Lung (tissue), 12 donors: ENCODE measurements around the gene CGGBP1. TPM values are rescaled to one million over a fixed set of nuclear protein-coding genes. Genes with fewer than 3 reads are reported as not detected.

Experiments used
- ATAC-seq: fragments of 200-7000 bp; cut with Tn5 transposase; one replicate; pipeline ENCODE4 v1.9.1; 2020; ENCODE audit warnings: moderate number of reproducible peaks; ENCODE audit not compliant: insufficient read depth, low FRiP score
- DNase-seq, 3 donors: peaks; one replicate each; pipeline ENCODE4 v3.0.0-alpha.2; 2013 to 2017
- H3K27ac ChIP-seq, 2 donors: one replicate each; pipeline ENCODE4 v1.5.1; 2013; ENCODE audit warnings: mild to moderate bottlenecking in 2 of 2, moderate library complexity in 2 of 2, control low read depth in 1 of 2, inconsistent platforms in 1 of 2, low read depth in 1 of 2, low read length in 1 of 2
- H3K27me3 ChIP-seq, 3 donors: one replicate each; pipeline ENCODE4 v1.5.1; 2013; ENCODE audit warnings: low read length in 2 of 3; ENCODE audit not compliant: control insufficient read depth in 3 of 3, insufficient read depth in 3 of 3
- H3K36me3 ChIP-seq, 4 donors: one replicate each; pipeline ENCODE4 v1.5.1; 2013; ENCODE audit warnings: low read length in 4 of 4, mild to moderate bottlenecking in 1 of 4, moderate library complexity in 1 of 4; ENCODE audit not compliant: control insufficient read depth in 4 of 4, insufficient read depth in 4 of 4
- H3K4me1 ChIP-seq, 5 donors: one replicate each; pipeline ENCODE4 v1.5.1; 2013; ENCODE audit warnings: low read length in 5 of 5, mild to moderate bottlenecking in 2 of 5, moderate library complexity in 1 of 5; ENCODE audit not compliant: control insufficient read depth in 5 of 5, insufficient read depth in 5 of 5
- H3K4me3 ChIP-seq: one replicate; pipeline ENCODE4 v1.5.1; 2013; ENCODE audit warnings: mild to moderate bottlenecking, control low read depth, moderate library complexity
- H3K9ac ChIP-seq, 2 donors: one replicate each; pipeline ENCODE4 v1.5.1; 2013; ENCODE audit warnings: low read length in 2 of 2, control low read depth in 1 of 2; ENCODE audit not compliant: insufficient read depth in 1 of 2
- H3K9me3 ChIP-seq, 4 donors: one replicate each; pipeline ENCODE4 v1.5.1; 2013; ENCODE audit warnings: low read length in 3 of 4, mild to moderate bottlenecking in 1 of 4, moderate library complexity in 1 of 4; ENCODE audit not compliant: control insufficient read depth in 4 of 4, insufficient read depth in 3 of 4
- CTCF ChIP-seq: IDR thresholded peaks from 2 replicates; pipeline ENCODE4 v1.5.1; 2012; ENCODE audit warnings: mild to moderate bottlenecking; ENCODE audit errors: control extremely low read depth, extremely low read depth
- WGBS, 2 donors: extraction: QIAGEN DNeasy Blood & Tissue Kit; methylation state at CpG; one replicate each; pipeline ENCODE4 v1.1.7; 2013; 5-methylcytosine and 5-hydroxymethylcytosine counted together
- polyA plus RNA-seq, 2 donors: library from polyadenylated mRNA; stranded (reverse); fragments of 200-250 nt; gene quantifications; one replicate each; pipeline ENCODE4 v1.2.1, GENCODE V29; 2013
- total RNA-seq, 2 donors: library from RNA; depleted of rRNA in 1 of 2; stranded (reverse); fragments of >200 nt in 1 of 2; gene quantifications; one replicate each; pipeline ENCODE4 v1.2.1, GENCODE V29; 2014 to 2021
- donor health status: control.
- donor health status: control.
- donor health status: Bipolar disorder and iron deficiency.
- donor health status: healthy.
- donor health status: DM: yes; HTN: yes; CAD: no.

CGGBP1 gene
- total and polyA plus RNA-seq, 4 donors, result 34.2 to 101 (median 46.1) TPM

- DNase-seq (no peak), ATAC-seq (no peak)
- Histone ChIP-seq H3K27me3 (peaks cover 0 to 6% (median 0%) of the 10 kb centered on the region in 3 donors), H3K27ac (no peak overlapping the region), H3K36me3 (no peaks in the 10 kb centered on the region), H3K4me3 (no peak overlapping the region), H3K4me1 (no peaks in the 10 kb centered on the region), H3K9me3 (no peaks in the 10 kb centered on the region), H3K9ac (no peak overlapping the region)
- WGBS, 2 donors, result 84 to 89% methylated on average over 3 of the region's 3 CpGs
- TF ChIP-seq CTCF, result no peak
These were observed 56.4 kb downstream of the CGGBP1 start for GRCh38 chr3:88002448-88002847.

Other genes starting within 250 kb of the CGGBP1 start
- gene ZNF654, start 250 bp upstream of the CGGBP1 start, total RNA-seq, result 10 to 100 TPM; 10.5 to 35.4 TPM
- 1 to 10 TPM; 3.1 to 4.3 TPM for gene ZNF654, start 250 bp upstream of the CGGBP1 start, polyA plus RNA-seq
- gene C3orf38, start 91.0 kb upstream of the CGGBP1 start, total RNA-seq, result 10 to 100 TPM; 18.4 to 36.7 TPM
- 1 to 10 TPM; 6.2 to 9.0 TPM for gene C3orf38, start 91.0 kb upstream of the CGGBP1 start, polyA plus RNA-seq